Psoas muscle (tissue), 8 donors: Measurements from ENCODE around the gene ERCC6L2. TPM values are rescaled to one million over a fixed set of nuclear protein-coding genes. Genes with fewer than 3 reads are reported as not detected.

Experiments used
- ATAC-seq, 4 donors: fragments of 200-7000 bp; cut with Tn5 transposase; one replicate each; pipeline ENCODE4 v1.9.1; 2020; ENCODE audit warnings: moderate library complexity in 3 of 4, mild to moderate bottlenecking in 2 of 4
- DNase-seq, 2 donors: peaks; one replicate each; pipeline ENCODE4 v3.0.0-alpha.2; 2020
- H3K27ac ChIP-seq: fragments of 200-600 bp; one replicate; pipeline ENCODE4 v1.8.0; 2022
- H3K27me3 ChIP-seq, 3 donors: fragments of 200-600 bp in 1 of 3; one replicate each; pipeline versions ENCODE4 v1.6.1 to v1.8.0; 2013 to 2022; ENCODE audit warnings: low read length in 2 of 3, mild to moderate bottlenecking in 2 of 3, moderate library complexity in 1 of 3; ENCODE audit not compliant: insufficient read depth in 3 of 3
- H3K36me3 ChIP-seq, 2 donors: fragments of 200-600 bp in 1 of 2; one replicate each; pipeline versions ENCODE4 v1.6.1 to v1.8.0; 2013 to 2022; ENCODE audit warnings: low read depth in 1 of 2, mild to moderate bottlenecking in 1 of 2, moderate library complexity in 1 of 2; ENCODE audit not compliant: insufficient read depth in 1 of 2
- H3K4me1 ChIP-seq: fragments of 200-600 bp; one replicate; pipeline ENCODE4 v1.8.0; 2022
- H3K4me3 ChIP-seq: fragments of 200-600 bp; one replicate; pipeline ENCODE4 v1.8.0; 2022; ENCODE audit warnings: mild to moderate bottlenecking
- H3K9me3 ChIP-seq: fragments of 200-600 bp; one replicate; pipeline ENCODE4 v1.8.0; 2022
- CTCF ChIP-seq: fragments of 200-600 bp; IDR thresholded peaks from one replicate; pipeline ENCODE4 v1.8.0; 2022; ENCODE audit warnings: antibody characterized with exemption
- WGBS, 3 donors: extraction: QIAGEN DNeasy Blood & Tissue Kit; methylation state at CpG; one replicate each; pipeline versions ENCODE4 v1.1.6 to v1.1.7; 2013; 5-methylcytosine and 5-hydroxymethylcytosine counted together
- intact Hi-C, 2 donors: fragments of 100-400 bp; cut with DNase I; formaldehyde crosslinking; loops; one replicate each; pipeline versions ENCODE4 v1.11.0 to v1.14.2; 2022
- polyA plus RNA-seq, 3 donors: library from polyadenylated mRNA; stranded (reverse); fragments of 200-250 nt; gene quantifications; one replicate each; pipeline ENCODE4 v1.2.3, GENCODE V29; 2013
- total RNA-seq, 4 donors: library from RNA; stranded (reverse); fragmentation: NEBNext Ultra II Directional in 2 of 4; extraction: Animal tissue kit (Norgen Biotek cat#: 25700) in 2 of 4; gene quantifications; one replicate each; pipeline versions ENCODE4 v1.2.1 to v1.2.4, GENCODE V29; 2021 to 2023
- donor health status: healthy with polysubstance abuse.
- donor health status: DM: no; HTN: no; CAD: no; lungs with moderate emphysema.
- donor health status: Bipolar disorder and iron deficiency.
- donor health status: healthy.
- donor health status: DM: yes; HTN: yes; CAD: no.
- donor health status: DM: no; HTN: no; CAD: no.
- donor health status: DM: no; HTN: no; CAD: no.
- donor health status: DM: yes; HTN: yes; CAD: no.

The ERCC6L2 gene
- total and polyA plus RNA-seq, 7 donors, result 6.9 to 27.1 (median 19.8) TPM

GRCh38 chr9:95953986-95954385, 78.5 kb downstream of the ERCC6L2 start:
- H3K36me3 ChIP-seq, result peaks cover 0 to 26% of the 10 kb centered on the region in 2 donors
- DNase-seq, result no peak
- no peak for ATAC-seq
- H3K4me1 ChIP-seq, result no peaks in the 10 kb centered on the region
- no peak overlapping the region for H3K27ac ChIP-seq
- no peak overlapping the region for H3K4me3 ChIP-seq
- TF ChIP-seq CTCF, result no peak
- no peaks in the 10 kb centered on the region for H3K9me3 ChIP-seq
- WGBS, 3 donors, result 76 to 100% (median 97%) methylated on average over 1 of the region's 1 CpG
- H3K27me3 ChIP-seq, result no peaks in the 10 kb centered on the region
- intact Hi-C loops, result no loop called here

- no peaks in the 10 kb centered on the region for H3K9me3 ChIP-seq
- no peak for ATAC-seq
- no peaks in the 10 kb centered on the region for H3K27me3 ChIP-seq
- no peak for TF ChIP-seq CTCF
- intact Hi-C loops, result no loop called here
- WGBS, 3 donors, result 93 to 95% (median 94%) methylated on average over 2 of the region's 2 CpGs
- no peak for DNase-seq
- H3K4me1 ChIP-seq, result no peaks in the 10 kb centered on the region
- H3K4me3 ChIP-seq, result no peak overlapping the region
- H3K36me3 ChIP-seq, result peaks cover 3 to 26% of the 10 kb centered on the region in 2 donors
- H3K27ac ChIP-seq, result no peak overlapping the region
Measured at GRCh38 chr9:95954940-95955339, 79.4 kb downstream of the ERCC6L2 start.

GRCh38 chr9:95962936-95963335, 87.4 kb downstream of the ERCC6L2 start:
- intact Hi-C loops, result no loop called here
- Histone ChIP-seq H3K9me3 (no peaks in the 10 kb centered on the region), H3K4me3 (no peak overlapping the region), H3K4me1 (no peaks in the 10 kb centered on the region), H3K27me3 (no peaks in the 10 kb centered on the region), H3K27ac (no peak overlapping the region), H3K36me3 (peaks cover 3 to 18% of the 10 kb centered on the region in 2 donors)
- WGBS, 3 donors, result 66 to 89% (median 73%) methylated on average over 2 of the region's 2 CpGs
- ATAC-seq (no peak), DNase-seq (no peak)
- TF ChIP-seq CTCF, result no peak

GRCh38 chr9:95963659-95964058, 88.2 kb downstream of the ERCC6L2 start:
- no peak for DNase-seq
- 61 to 77% (median 66%) methylated on average over 3 of the region's 3 CpGs for WGBS, 3 donors
- Histone ChIP-seq H3K27ac (no peak overlapping the region), H3K27me3 (no peaks in the 10 kb centered on the region), H3K4me1 (no peaks in the 10 kb centered on the region), H3K36me3 (peaks cover 3 to 16% of the 10 kb centered on the region in 2 donors), H3K9me3 (no peaks in the 10 kb centered on the region), H3K4me3 (no peak overlapping the region)
- intact Hi-C loops, result no loop called here
- peak in 1 of 4 donors; percentile 53 for ATAC-seq
- no peak for TF ChIP-seq CTCF

GRCh38 chr9:95966306-95966705, 90.8 kb downstream of the ERCC6L2 start:
- Histone ChIP-seq H3K9me3 (no peaks in the 10 kb centered on the region), H3K4me1 (no peaks in the 10 kb centered on the region), H3K27ac (no peak overlapping the region), H3K27me3 (no peaks in the 10 kb centered on the region), H3K36me3 (peaks cover 0 to 31% of the 10 kb centered on the region in 2 donors), H3K4me3 (no peak overlapping the region)
- ATAC-seq (no peak), DNase-seq (no peak)
- intact Hi-C loops, result no loop called here
- WGBS, 3 donors, result 56 to 69% (median 60%) methylated on average over 2 of the region's 2 CpGs
- no peak for TF ChIP-seq CTCF
